Retinal pigment epithelial cell (primary cell): ENCODE results near the gene FLNB.

Experiments
- DNase-seq: peaks from one replicate; pipeline ENCODE4 v3.0.0-alpha.2; 2010; ENCODE audit warnings: low read depth
- H3K4me3 ChIP-seq: 2 replicates; pipeline ENCODE4 v1.5.1; 2011; ENCODE audit warnings: mild to moderate bottlenecking, low read length, control low read depth, moderate library complexity
- TF ChIP-seq, protein P1 (sequence below): conservative IDR thresholded peaks from 2 replicates; pipeline ENCODE4 v1.5.1; 2011; ENCODE audit warnings: low read depth, low read length, control low read depth, inconsistent platforms

The FLNB gene

DNA sequence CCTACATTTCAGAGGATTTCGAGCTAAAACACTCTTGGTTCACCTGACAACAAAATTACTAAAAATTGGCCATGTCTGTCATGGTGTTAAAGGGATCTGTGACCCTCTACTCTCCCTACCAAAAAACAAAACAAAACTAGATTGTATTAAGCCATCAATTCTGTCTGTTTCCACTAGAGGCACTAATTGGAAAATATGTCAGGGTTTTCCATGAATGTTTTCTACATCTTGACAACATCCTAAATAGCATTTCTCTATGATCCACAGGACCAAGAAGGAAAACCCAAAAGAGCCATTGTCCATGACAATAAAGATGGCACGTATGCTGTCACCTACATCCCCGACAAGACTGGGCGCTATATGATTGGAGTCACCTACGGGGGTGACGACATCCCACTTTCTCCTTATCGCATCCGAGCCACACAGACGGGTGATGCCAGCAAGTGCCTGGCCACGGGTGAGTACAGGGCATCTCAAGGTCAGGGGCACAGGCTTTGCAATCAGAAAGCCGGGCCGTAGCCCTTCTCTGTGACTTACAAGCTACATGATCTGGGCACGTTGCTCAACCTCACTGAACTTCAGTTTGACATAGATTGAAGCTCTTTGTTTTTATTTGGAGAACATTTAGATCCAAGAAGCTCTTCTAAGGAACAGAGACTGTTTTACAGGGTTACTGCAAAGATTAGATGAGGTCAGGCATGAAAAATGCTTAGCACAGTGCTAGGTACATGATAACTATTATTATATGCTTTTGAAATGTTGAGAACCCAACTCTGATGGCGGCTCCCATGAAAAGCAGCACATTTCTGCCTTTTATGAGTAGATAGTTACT, 127.7 kb downstream of the FLNB start:
- no peak overlapping the region for H3K4me3 ChIP-seq
- no peak for DNase-seq
- TF ChIP-seq, protein P1, sequence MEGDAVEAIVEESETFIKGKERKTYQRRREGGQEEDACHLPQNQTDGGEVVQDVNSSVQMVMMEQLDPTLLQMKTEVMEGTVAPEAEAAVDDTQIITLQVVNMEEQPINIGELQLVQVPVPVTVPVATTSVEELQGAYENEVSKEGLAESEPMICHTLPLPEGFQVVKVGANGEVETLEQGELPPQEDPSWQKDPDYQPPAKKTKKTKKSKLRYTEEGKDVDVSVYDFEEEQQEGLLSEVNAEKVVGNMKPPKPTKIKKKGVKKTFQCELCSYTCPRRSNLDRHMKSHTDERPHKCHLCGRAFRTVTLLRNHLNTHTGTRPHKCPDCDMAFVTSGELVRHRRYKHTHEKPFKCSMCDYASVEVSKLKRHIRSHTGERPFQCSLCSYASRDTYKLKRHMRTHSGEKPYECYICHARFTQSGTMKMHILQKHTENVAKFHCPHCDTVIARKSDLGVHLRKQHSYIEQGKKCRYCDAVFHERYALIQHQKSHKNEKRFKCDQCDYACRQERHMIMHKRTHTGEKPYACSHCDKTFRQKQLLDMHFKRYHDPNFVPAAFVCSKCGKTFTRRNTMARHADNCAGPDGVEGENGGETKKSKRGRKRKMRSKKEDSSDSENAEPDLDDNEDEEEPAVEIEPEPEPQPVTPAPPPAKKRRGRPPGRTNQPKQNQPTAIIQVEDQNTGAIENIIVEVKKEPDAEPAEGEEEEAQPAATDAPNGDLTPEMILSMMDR: peak; percentile 43

DNA sequence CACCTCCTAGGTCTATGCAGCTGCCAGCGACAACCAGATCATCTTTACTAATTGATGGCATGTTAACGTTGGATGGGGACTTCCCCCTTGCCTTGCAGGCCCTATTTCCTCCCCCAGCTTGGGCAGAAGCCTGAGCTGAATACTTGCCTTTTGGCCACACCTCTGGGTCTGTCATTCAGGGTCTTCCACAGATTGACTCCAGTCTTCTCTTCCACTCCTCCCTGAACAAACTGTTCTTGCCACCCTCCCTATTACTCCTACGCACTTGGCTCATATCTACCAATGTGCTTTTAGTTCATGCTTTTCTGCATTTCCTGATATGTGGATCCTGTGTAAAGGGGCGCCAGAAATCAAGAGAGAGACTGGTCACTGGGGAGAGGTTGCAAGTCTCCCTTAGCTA, 129.1 kb downstream of the FLNB start:
- H3K4me3 ChIP-seq: no peak overlapping the region
- TF ChIP-seq, protein P1: no peak
- DNase-seq: no peak

DNA sequence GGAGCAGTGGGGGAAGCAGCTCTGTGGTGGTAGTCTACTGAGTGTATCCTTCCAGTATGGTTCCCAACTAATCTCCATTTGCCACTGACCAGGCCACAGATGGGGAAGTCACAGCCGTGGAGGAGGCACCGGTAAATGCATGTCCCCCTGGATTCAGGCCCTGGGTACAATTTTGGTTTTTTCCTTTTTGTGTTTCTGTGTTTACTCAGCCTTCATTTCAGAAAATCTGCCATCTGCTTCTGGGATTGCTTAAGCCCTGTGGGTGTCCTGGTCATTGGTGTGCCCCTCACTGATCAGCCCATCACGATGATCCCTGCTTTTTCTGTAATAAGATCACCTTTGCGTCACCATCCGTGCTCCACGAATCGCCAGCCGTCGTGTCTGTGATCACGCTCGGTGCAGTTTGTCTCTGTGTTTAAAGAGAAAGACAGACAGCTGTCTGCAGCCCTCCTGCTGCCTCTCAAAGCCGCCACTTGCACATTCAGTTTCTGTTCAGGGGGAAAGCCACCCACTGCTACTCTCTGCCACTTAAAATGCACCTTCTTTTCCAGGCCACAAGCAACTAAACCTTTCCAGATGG, 133.6 kb downstream of the FLNB start:
- no peak for DNase-seq
- TF ChIP-seq, protein P1: no peak
- no peak overlapping the region for H3K4me3 ChIP-seq

DNA sequence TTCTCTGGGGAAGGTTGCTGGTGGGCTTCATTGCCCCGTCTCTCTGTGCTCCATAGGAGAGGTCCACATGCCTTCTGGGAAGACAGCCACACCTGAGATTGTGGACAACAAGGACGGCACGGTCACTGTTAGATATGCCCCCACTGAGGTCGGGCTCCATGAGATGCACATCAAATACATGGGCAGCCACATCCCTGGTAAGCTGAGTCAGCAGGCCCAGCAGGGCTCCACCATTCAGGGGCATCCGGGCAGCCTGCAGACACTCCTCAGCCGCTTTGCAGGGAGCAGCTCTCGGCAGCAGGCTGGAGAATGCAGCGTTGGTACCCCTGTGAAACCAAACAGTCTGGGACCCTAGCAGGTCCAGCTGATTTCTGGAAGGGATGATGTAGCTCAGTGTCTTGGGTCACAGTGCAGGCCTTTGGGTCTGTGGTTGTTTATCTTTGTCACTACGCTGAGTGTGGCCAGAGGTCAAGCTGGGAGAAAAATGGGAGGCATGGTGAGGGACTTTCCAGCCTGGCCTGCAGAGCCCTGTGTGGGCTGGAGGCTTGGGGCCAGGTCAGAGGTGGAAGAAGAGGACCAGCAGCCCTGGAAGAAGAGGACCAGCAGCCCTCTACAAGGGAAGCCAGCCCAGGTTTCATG, 135.3 kb downstream of the FLNB start:
- no peak for DNase-seq
- TF ChIP-seq, protein P1: no peak
- no peak overlapping the region for H3K4me3 ChIP-seq

DNA sequence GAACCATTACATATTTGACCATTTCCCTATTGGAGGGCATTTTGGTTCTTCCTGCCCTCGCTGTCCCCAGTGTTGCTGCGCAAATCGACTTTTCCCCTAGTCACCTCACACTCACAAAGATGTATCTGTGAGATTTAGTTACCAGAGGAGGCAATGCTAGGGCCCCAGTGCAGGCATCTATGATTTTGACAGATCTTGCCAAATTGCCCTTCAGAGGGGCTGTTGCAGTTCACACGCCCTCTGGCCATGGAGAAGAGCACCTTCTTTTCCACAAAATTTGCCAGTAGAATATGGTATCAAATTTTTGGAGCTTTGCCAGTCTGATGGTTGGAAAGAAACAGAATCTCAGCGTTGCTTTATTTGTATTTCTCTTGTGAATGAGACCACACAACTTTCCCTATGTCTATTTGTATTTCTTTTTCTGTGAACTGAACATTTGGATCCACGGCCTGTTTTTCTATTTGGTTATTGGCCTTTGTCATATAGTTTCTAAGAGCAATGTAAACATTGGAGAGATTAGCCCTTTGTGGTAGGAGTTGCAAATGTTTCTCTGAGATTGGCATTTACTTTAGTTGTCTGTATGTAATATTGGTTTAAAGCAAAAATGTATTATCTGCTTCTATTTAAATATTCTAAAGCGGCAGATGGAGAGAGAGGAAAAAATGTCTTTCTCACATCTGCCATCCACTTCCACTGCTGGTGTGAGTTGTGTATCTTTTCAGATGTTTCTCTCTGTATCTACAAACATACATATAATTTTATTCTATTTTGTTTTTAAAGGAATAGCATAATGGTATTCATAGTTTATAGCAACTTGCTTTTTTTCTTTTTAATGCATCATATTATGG, 136.5 kb downstream of the FLNB start:
- H3K4me3 ChIP-seq: no peak overlapping the region
- TF ChIP-seq, protein P1: no peak
- DNase-seq: no peak

DNA sequence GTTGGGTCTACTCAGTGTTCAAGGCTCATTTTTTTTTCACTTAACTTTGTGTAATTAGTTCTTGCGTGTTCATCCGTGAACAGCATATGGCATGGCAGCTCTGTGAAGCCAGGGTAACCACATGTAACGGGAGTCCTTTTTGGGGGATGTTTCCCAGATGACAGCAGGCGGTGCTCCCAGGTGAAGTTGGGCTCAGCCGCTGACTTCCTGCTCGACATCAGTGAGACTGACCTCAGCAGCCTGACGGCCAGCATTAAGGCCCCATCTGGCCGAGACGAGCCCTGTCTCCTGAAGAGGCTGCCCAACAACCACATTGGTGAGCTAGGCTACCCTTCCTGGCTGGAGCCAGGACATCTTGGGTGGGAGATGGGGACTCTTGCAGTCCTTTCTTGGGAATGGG, 139.8 kb downstream of the FLNB start:
- TF ChIP-seq, protein P1: no peak
- no peak overlapping the region for H3K4me3 ChIP-seq
- no peak for DNase-seq
